SK-N-SH treated with all-trans-retinoic acid at 6 μM for 48 hours (cell line): ENCODE data around the gene ZNF217.

Experiments used
- CSRNP3 ChIP-seq: fragments of 250-450 bp; sonication (Bioruptor Pico); IDR thresholded peaks from 2 replicates; pipeline ENCODE4 v1.5.1; 2021; ENCODE audit warnings: mild to moderate bottlenecking, moderate library complexity
- PATZ1 ChIP-seq: fragments of 250-450 bp; sonication (Bioruptor Pico); IDR thresholded peaks from 2 replicates; pipeline ENCODE4 v1.8.0; 2020; ENCODE audit warnings: mild to moderate bottlenecking, moderate library complexity, borderline replicate concordance
- TCF4 ChIP-seq: fragments of 250-450 bp; sonication (Bioruptor Pico); IDR thresholded peaks from 2 replicates; pipeline ENCODE4 v1.8.0; 2021; ENCODE audit warnings: mild to moderate bottlenecking, moderate library complexity, borderline replicate concordance
- TOX ChIP-seq: fragments of 250-450 bp; sonication (Bioruptor Pico); IDR thresholded peaks from 2 replicates; pipeline ENCODE4 v1.8.0; 2021; ENCODE audit warnings: mild to moderate bottlenecking, moderate library complexity, borderline replicate concordance
- TSHZ2 ChIP-seq: fragments of 250-450 bp; sonication (Bioruptor Pico); IDR thresholded peaks from 2 replicates; pipeline ENCODE4 v1.5.0; 2020; ENCODE audit warnings: mild to moderate bottlenecking, moderate library complexity
- ZFP3 ChIP-seq: fragments of 250-450 bp; sonication (Bioruptor Pico); IDR thresholded peaks from 2 replicates; pipeline ENCODE4 v1.5.0; 2020; ENCODE audit warnings: mild to moderate bottlenecking, moderate library complexity
- ZFP30 ChIP-seq: fragments of 450-650 bp; formaldehyde crosslinking; IDR thresholded peaks from 2 replicates; pipeline ENCODE4 v1.5.0; 2022; ENCODE audit warnings: mild to moderate bottlenecking, moderate library complexity
- TF ChIP-seq, protein P1 (sequence below): fragments of 250-450 bp; sonication (Bioruptor Pico); IDR thresholded peaks from 2 replicates; pipeline ENCODE4 v1.5.1; 2020; ENCODE audit warnings: low read depth, mild to moderate bottlenecking, moderate library complexity

- TF ChIP-seq PATZ1 (CRISPR knock-in tag) (no peak), ZFP3 (CRISPR knock-in tag) (no peak), TOX (no peak), TSHZ2 (no peak), TCF4 (CRISPR knock-in tag) (no peak), CSRNP3 (CRISPR knock-in tag) (no peak), ZFP30 (CRISPR knock-in tag) (no peak)
- TF ChIP-seq, protein P1, sequence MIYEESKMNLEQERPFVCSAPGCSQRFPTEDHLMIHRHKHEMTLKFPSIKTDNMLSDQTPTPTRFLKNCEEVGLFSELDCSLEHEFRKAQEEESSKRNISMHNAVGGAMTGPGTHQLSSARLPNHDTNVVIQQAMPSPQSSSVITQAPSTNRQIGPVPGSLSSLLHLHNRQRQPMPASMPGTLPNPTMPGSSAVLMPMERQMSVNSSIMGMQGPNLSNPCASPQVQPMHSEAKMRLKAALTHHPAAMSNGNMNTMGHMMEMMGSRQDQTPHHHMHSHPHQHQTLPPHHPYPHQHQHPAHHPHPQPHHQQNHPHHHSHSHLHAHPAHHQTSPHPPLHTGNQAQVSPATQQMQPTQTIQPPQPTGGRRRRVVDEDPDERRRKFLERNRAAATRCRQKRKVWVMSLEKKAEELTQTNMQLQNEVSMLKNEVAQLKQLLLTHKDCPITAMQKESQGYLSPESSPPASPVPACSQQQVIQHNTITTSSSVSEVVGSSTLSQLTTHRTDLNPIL (CRISPR knock-in tag): no peak
Observed at GRCh38 chr20:53639128-53639527, 45.5 kb upstream of the ZNF217 start.
